ENCODE data around the gene ZBTB16.

ZBTB16 gene

GRCh38 chr11:114290503-114291235, 231.2 kb downstream of the ZBTB16 start:
- Histone ChIP-seq H3K27ac (replicated peaks) (no peak overlapping the region), H3K27me3 (ENCODE audit: insufficient read depth, poor library complexity, severe bottlenecking) (peaks cover 4% of the 10 kb centered on the region), H3K4me3 (replicated peaks; ENCODE audit: insufficient read depth, low read length) (no peak overlapping the region)
- no peak for TF ChIP-seq CTCF (IDR thresholded peaks at IDR 0.05; ENCODE audit: insufficient read depth, low read length)
- no peak for DNase-seq (ENCODE audit: low read depth in 1 of 2, low spot score in 1 of 2)

GRCh38 chr11:114291381-114291780, 231.9 kb downstream of the ZBTB16 start:
- peaks cover 4% of the 10 kb centered on the region for H3K27me3 ChIP-seq (ENCODE audit: insufficient read depth, poor library complexity, severe bottlenecking)
- no peak overlapping the region for H3K4me3 ChIP-seq (replicated peaks; ENCODE audit: insufficient read depth, low read length)
- DNase-seq (ENCODE audit: low read depth in 1 of 2, low spot score in 1 of 2): no peak
- TF ChIP-seq POLR2AphosphoS5 (IDR thresholded peaks at IDR 0.05; ENCODE audit: low read depth): no peak
- no peak for TF ChIP-seq REST (IDR thresholded peaks at IDR 0.05; ENCODE audit: insufficient replicate concordance, low read depth)
- TF ChIP-seq GABPA (IDR thresholded peaks at IDR 0.05; ENCODE audit: low read depth): no peak
- no peak for TF ChIP-seq SPI1 (IDR thresholded peaks at IDR 0.05; ENCODE audit: borderline replicate concordance, low read depth)
- TF ChIP-seq CTCF (IDR thresholded peaks at IDR 0.05; ENCODE audit: insufficient read depth, low read length): no peak
- H3K27ac ChIP-seq (replicated peaks): no peak overlapping the region

GRCh38 chr11:114291842-114292680, 232.6 kb downstream of the ZBTB16 start:
- Histone ChIP-seq H3K4me3 (replicated peaks; ENCODE audit: insufficient read depth, low read length) (no peak overlapping the region), H3K27ac (replicated peaks) (no peak overlapping the region)

More at GRCh38 chr11:114291842-114292680, 232.6 kb downstream of the ZBTB16 start:
- no peak for DNase-seq (ENCODE audit: low read depth in 1 of 2, low spot score in 1 of 2)
- H3K27me3 ChIP-seq (ENCODE audit: insufficient read depth, poor library complexity, severe bottlenecking): peaks cover 4% of the 10 kb centered on the region
- TF ChIP-seq REST (IDR thresholded peaks at IDR 0.05; ENCODE audit: insufficient replicate concordance, low read depth) (no peak), GABPA (IDR thresholded peaks at IDR 0.05; ENCODE audit: low read depth) (no peak), POLR2AphosphoS5 (IDR thresholded peaks at IDR 0.05; ENCODE audit: low read depth) (no peak), CTCF (IDR thresholded peaks at IDR 0.05; ENCODE audit: insufficient read depth, low read length) (no peak), SPI1 (IDR thresholded peaks at IDR 0.05; ENCODE audit: borderline replicate concordance, low read depth) (no peak)

Data from HL-60 (cell line).